Tibial nerve (tissue), 4 donors: Measurements from ENCODE around the gene FAM120B.
"Not testable (repeated sequence)": the region's sequence is repeated elsewhere in the genome, so short reads cannot be mapped to it uniquely, and the experiment has no call there.

Source experiments
- CTCF ChIP-seq, 5 experiments: fragments of 200-600 bp in 3 of 5; fragments of 450-650 bp in 2 of 5; sonication (generic) in 3 of 5; IDR thresholded peaks; one replicate each; pipeline ENCODE4 v1.5.1; 2016 to 2019; ENCODE audit warnings: antibody characterized with exemption in 5 of 5, mild to moderate bottlenecking in 3 of 5, moderate library complexity in 2 of 5
- EP300 ChIP-seq, 2 donors: sonication (generic); formaldehyde crosslinking; IDR thresholded peaks; one replicate each; pipeline ENCODE4 v1.6.1; 2017; ENCODE audit warnings: antibody characterized with exemption in 2 of 2, mild to moderate bottlenecking in 1 of 2
- POLR2A ChIP-seq, 2 donors: fragments of 450-650 bp; IDR thresholded peaks; one replicate each; pipeline ENCODE4 v1.6.1; 2017; ENCODE audit warnings: antibody characterized with exemption in 2 of 2, mild to moderate bottlenecking in 2 of 2, moderate library complexity in 2 of 2

GRCh38 chr6:170398743-170399369 lies 92.3 kb downstream of the FAM120B start:
- TF ChIP-seq CTCF, POLR2A, EP300 (IDR thresholded peaks at IDR 0.05): not testable (repeated sequence)
